Common myeloid progenitor, CD34-positive (primary cell): ENCODE measurements around the gene MRPS25.

ENCODE experiments used
- CTCF ChIA-PET: fragments of 350-600 bp; sonication (Branson Sonifier 250); formaldehyde crosslinking; loops from one replicate; lab custom pipeline; 2021; ENCODE audit warnings: antibody characterized with exemption; lab: Charles Lee
- POLR2A ChIA-PET: fragments of 350-600 bp; sonication (Branson Sonifier 250); formaldehyde crosslinking; loops from one replicate; lab custom pipeline; 2021; ENCODE audit warnings: antibody characterized with exemption; lab: Charles Lee
- DNase-seq, 3 donors: peaks; one replicate each; pipeline versions ENCODE4 v3.0.0 to v3.0.0-alpha.2; 2013
- H3K27ac ChIP-seq, 2 experiments: 1 replicate in 1 of 2; 2 replicates in 1 of 2; pipeline ENCODE4 v1.7.0; 2013; ENCODE audit warnings: inconsistent platforms in 2 of 2, low read length in 2 of 2, mild to moderate bottlenecking in 2 of 2, low read depth in 1 of 2, moderate library complexity in 1 of 2; ENCODE audit not compliant: severe bottlenecking in 2 of 2, insufficient read depth in 1 of 2, poor library complexity in 1 of 2
- H3K27me3 ChIP-seq, 5 experiments: replicated peaks in 2 of 5; 1 replicate in 3 of 5; 2 replicates in 2 of 5; pipeline versions ENCODE4 v1.6.1 to v1.7.0; 2013; ENCODE audit warnings: low read length in 4 of 5, mild to moderate bottlenecking in 2 of 5, moderate library complexity in 2 of 5, inconsistent platforms in 1 of 5; ENCODE audit not compliant: insufficient read depth in 5 of 5, control insufficient read depth in 4 of 5
- H3K36me3 ChIP-seq, 4 experiments: 1 replicate in 2 of 4; 2 replicates in 2 of 4; pipeline versions ENCODE4 v1.6.1 to v1.7.0; 2013; ENCODE audit warnings: low read length in 3 of 4, control low read depth in 1 of 4, mild to moderate bottlenecking in 1 of 4; ENCODE audit not compliant: control insufficient read depth in 4 of 4, insufficient read depth in 4 of 4
- H3K4me1 ChIP-seq, 4 experiments: 1 replicate in 3 of 4; 2 replicates in 1 of 4; pipeline versions ENCODE4 v1.6.1 to v1.7.1; 2013; ENCODE audit warnings: low read length in 3 of 4, mild to moderate bottlenecking in 3 of 4, control low read depth in 1 of 4, inconsistent platforms in 1 of 4, moderate library complexity in 1 of 4; ENCODE audit not compliant: control insufficient read depth in 4 of 4, insufficient read depth in 4 of 4; ENCODE audit errors: control extremely low read depth in 1 of 4
- H3K4me3 ChIP-seq, 7 experiments: 1 replicate in 4 of 7; 2 replicates in 3 of 7; pipeline versions ENCODE4 v1.5.1 to v1.7.0; 2013; ENCODE audit warnings: mild to moderate bottlenecking in 7 of 7, low read length in 6 of 7, moderate library complexity in 6 of 7, inconsistent platforms in 2 of 7, low read depth in 2 of 7, control low read depth in 1 of 7; ENCODE audit not compliant: insufficient read depth in 4 of 7, control insufficient read depth in 1 of 7; ENCODE audit errors: extremely low read depth in 1 of 7
- H3K9me3 ChIP-seq, 5 experiments: 1 replicate in 4 of 5; 2 replicates in 1 of 5; pipeline versions ENCODE4 v1.6.1 to v1.7.1; 2013; ENCODE audit warnings: low read length in 4 of 5, mild to moderate bottlenecking in 2 of 5, inconsistent platforms in 1 of 5, low read depth in 1 of 5, moderate library complexity in 1 of 5; ENCODE audit not compliant: control insufficient read depth in 4 of 5, insufficient read depth in 2 of 5; ENCODE audit errors: control extremely low read depth in 1 of 5
- WGBS: methylation state at CpG from one replicate; pipeline ENCODE4 v1.1.5; 2013; ENCODE audit not compliant: insufficient coverage; 5-methylcytosine and 5-hydroxymethylcytosine counted together

Gene MRPS25

DNA sequence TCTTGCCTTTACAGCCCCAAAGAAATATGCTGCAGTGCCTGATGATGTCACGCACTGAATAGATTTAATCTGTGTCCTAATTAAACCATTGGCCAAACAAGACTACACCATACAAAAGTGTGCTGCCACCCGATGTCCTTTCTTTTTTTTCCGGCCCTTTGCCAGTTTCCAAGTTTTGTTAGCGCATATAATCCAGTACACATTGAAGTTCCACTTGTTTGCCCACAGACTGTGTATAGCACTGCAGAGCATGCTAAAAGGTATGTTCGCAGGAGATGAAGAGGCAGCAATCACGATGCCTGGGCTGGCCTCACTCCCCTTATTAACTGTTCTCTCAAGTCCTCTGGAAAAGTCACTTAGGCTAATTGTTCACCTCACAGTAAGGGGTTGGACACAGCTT, 26.8 kb downstream of the MRPS25 start:
- Histone ChIP-seq H3K27ac (no peak overlapping the region), H3K4me3 (no peak overlapping the region), H3K36me3 (peaks cover 20 to 92% (median 60%) of the 10 kb centered on the region in 4 experiments), H3K9me3 (no peaks in the 10 kb centered on the region), H3K4me1 (peaks cover 0 to 3% (median 0%) of the 10 kb centered on the region in 4 experiments), H3K27me3 (no peaks in the 10 kb centered on the region)
- CTCF ChIA-PET, result interaction anchor here (1.6 to 1.9 kb wide), 3 partner anchors 8 to 114 kb away, joined by 4 to 7 read pairs (median 4); no protein-coding TSS in a partner anchor
- DNase-seq, result no peak
- WGBS, result 100% methylated on average over 6 of the region's 6 CpGs
- POLR2A ChIA-PET, result no interaction called here

DNA sequence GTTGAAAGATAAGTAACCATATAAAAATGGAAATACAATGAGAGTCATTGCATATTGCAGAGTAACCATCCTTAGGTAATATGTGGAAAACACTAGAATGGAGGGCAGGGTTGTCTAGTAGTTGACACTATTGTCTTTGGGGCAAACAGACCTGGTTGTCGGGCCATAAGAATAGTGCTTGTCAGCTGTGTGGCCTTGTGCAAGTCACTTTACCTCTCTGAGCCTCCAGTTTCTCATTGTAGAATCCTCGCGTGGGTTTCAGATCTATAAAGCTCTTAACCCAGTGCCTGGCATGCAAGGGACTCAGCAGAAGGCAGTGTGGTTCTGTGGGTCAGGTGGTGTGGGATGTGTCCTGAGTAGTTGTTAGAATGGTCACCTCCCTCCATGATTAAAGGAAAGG, 32.0 kb downstream of the MRPS25 start:
- Histone ChIP-seq H3K36me3 (peaks cover 29 to 87% (median 69%) of the 10 kb centered on the region in 4 experiments), H3K9me3 (no peaks in the 10 kb centered on the region), H3K27me3 (no peaks in the 10 kb centered on the region), H3K4me1 (no peaks in the 10 kb centered on the region), H3K27ac (no peak overlapping the region), H3K4me3 (no peak overlapping the region)
- WGBS, result 100% methylated on average over 1 of the region's 3 CpGs
- ChIA-PET POLR2A (no interaction called here), CTCF (interaction anchor here (0.6 to 1.6 kb wide), 2 partner anchors 38 to 107 kb away, joined by 3 to 4 read pairs; no protein-coding TSS in a partner anchor)
- DNase-seq, result no peak

DNA sequence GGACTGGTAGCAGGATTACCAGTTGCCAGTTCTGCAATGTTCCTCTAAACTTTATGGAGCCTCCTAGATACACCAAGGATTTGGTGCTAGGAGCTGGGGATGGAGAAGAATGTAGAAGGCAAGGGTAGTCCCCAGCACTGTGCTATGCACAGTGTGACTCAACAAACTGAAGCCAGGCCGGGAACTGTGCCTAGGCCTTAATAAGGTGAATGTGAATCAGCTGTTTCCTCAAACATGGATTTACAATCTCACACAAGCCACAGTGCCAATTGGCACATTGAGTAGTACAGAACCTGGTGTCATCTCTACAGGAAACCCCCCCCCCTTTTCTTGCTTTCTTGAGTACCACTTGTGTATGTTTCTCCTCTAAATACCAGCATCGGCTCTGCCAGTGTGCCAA, 32.5 kb downstream of the MRPS25 start:
- H3K27ac ChIP-seq, result no peak overlapping the region
- no peak for DNase-seq
- H3K36me3 ChIP-seq, result peaks cover 29 to 85% (median 68%) of the 10 kb centered on the region in 4 experiments
- no peaks in the 10 kb centered on the region for H3K4me1 ChIP-seq
- H3K9me3 ChIP-seq, result no peaks in the 10 kb centered on the region
- POLR2A ChIA-PET, result no interaction called here
- H3K27me3 ChIP-seq, result no peaks in the 10 kb centered on the region
- no peak overlapping the region for H3K4me3 ChIP-seq
- WGBS, result 71% methylated on average over 1 of the region's 2 CpGs
- CTCF ChIA-PET, result interaction anchor here (0.6 to 1.6 kb wide), 2 partner anchors 38 to 106 kb away, joined by 3 to 4 read pairs; no protein-coding TSS in a partner anchor

DNA sequence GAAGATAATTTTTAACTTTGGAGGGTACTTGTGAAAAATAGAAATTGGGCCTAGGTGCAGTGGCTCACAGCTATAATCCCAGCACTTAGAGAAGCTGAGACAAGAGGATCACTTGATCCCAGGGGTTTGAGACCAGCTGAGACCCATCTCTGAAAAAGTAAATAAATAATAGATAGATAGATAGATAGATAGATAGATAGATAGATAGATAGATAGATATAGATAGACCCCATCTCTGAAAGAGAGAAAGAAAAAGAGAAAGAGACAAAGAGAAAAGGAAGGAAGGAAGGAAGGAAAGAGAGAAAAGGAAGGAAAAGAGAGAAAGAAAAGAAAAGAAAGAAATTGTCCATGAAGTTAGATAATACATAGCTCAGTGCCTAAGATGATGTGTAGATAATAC, 35.5 kb downstream of the MRPS25 start:
- peaks cover 39 to 89% (median 73%) of the 10 kb centered on the region in 4 experiments for H3K36me3 ChIP-seq
- H3K27me3 ChIP-seq, result no peaks in the 10 kb centered on the region
- DNase-seq, result no peak
- H3K9me3 ChIP-seq, result no peaks in the 10 kb centered on the region
- no peak overlapping the region for H3K4me3 ChIP-seq
- no peak overlapping the region for H3K27ac ChIP-seq
- ChIA-PET CTCF (interaction anchor here (1.0 kb wide), 1 partner anchor 23 kb away, joined by 3 read pairs; no protein-coding TSS in a partner anchor), POLR2A (no interaction called here)
- no peaks in the 10 kb centered on the region for H3K4me1 ChIP-seq

DNA sequence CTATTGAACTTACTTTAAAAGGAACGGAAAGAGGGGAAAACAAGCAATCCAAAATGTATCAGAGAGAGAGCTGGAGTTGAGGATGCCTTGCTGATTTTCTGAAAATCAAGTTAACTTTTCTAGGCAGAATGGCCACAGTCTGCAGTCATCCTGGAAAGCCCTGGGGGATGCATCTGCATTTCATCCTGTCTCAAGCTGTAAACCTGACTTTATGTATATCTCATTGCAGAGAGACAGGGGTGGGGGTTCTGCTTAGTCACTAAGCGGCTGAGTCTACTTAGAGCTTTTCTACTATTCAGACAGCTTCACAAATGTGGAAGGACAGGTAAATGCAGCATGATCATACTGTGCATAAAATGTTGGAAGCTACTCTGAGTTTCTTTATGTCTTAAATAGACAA, 41.4 kb downstream of the MRPS25 start:
- Histone ChIP-seq H3K27me3 (no peaks in the 10 kb centered on the region), H3K9me3 (no peaks in the 10 kb centered on the region), H3K36me3 (peaks cover 29 to 88% (median 68%) of the 10 kb centered on the region in 4 experiments), H3K4me3 (no peak overlapping the region), H3K27ac (no peak overlapping the region), H3K4me1 (no peaks in the 10 kb centered on the region)
- WGBS, result 100% methylated on average over 1 of the region's 2 CpGs
- POLR2A ChIA-PET, result no interaction called here
- CTCF ChIA-PET, result interaction anchor here (1.7 to 2.1 kb wide), 2 partner anchors 13 to 24 kb away, joined by 5 to 9 read pairs; no protein-coding TSS in a partner anchor
- no peak for DNase-seq

DNA sequence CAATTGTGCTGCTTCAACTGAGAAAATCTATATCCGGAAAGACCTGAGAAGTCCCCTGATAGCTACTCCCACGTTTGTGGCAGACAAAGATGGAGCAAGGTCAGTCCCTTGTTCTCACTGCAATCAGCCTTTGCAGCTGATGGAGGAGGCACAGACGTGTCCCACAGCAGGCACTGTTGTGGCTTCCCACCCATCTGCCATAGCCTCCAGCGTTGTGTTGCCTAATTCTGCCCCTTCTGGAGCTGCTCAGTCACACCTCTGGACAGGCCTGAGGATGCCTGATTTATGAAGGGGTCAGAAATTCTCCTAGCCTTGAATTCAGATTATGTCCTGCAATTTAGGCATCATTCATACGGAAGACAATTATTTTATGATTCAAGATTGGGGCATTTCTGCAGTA, 41.9 kb downstream of the MRPS25 start:
- no peak overlapping the region for H3K27ac ChIP-seq
- no peak for DNase-seq
- ChIA-PET POLR2A (no interaction called here), CTCF (interaction anchor here (1.7 to 2.1 kb wide), 2 partner anchors 14 to 25 kb away, joined by 5 to 9 read pairs; no protein-coding TSS in a partner anchor)
- no peaks in the 10 kb centered on the region for H3K27me3 ChIP-seq
- H3K4me3 ChIP-seq, result no peak overlapping the region
- peaks cover 27 to 88% (median 64%) of the 10 kb centered on the region in 4 experiments for H3K36me3 ChIP-seq
- H3K4me1 ChIP-seq, result no peaks in the 10 kb centered on the region
- 100% methylated on average over 3 of the region's 5 CpGs for WGBS
- no peaks in the 10 kb centered on the region for H3K9me3 ChIP-seq

DNA sequence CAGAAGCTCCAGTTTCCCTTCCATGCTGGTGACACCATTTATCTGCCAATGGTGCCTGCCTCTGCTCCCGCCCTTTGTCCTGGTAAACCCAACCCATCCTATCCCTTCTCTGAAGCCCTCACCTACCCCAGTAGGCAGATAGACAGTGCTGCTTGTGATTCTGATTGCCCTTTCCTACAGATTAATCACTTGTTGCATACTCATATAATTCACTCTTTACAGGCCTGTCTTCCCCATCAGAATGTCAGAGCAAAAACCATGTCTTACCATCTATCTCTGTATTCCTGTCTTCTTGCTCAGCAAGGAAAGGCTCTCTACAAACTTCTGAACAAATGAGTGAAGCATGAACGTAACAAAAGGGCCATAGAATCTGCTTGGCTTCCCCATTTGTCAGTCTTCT, 47.9 kb downstream of the MRPS25 start:
- H3K27me3 ChIP-seq, result no peaks in the 10 kb centered on the region
- ChIA-PET POLR2A (no interaction called here), CTCF (no interaction called here)
- DNase-seq, result no peak
- peaks cover 46 to 86% (median 62%) of the 10 kb centered on the region in 4 experiments for H3K36me3 ChIP-seq
- 100% methylated on average over 2 of the region's 2 CpGs for WGBS
- H3K4me1 ChIP-seq, result no peaks in the 10 kb centered on the region
- no peak overlapping the region for H3K27ac ChIP-seq
- H3K4me3 ChIP-seq, result no peak overlapping the region
- H3K9me3 ChIP-seq, result no peaks in the 10 kb centered on the region
